GM12891 (cell line): Measurements from ENCODE around the gene DENND1A.

Experiments used
- PAX5 ChIP-seq: IDR thresholded peaks from 2 replicates; pipeline ENCODE4 v1.6.1; 2011; ENCODE audit warnings: low read length, moderate library complexity, mild to moderate bottlenecking; ENCODE audit not compliant: insufficient read depth, severe bottlenecking
- POLR2A ChIP-seq: IDR thresholded peaks from 2 replicates; pipeline ENCODE4 v1.6.1; 2011; ENCODE audit warnings: low read depth, low read length, control low read depth
- POLR2AphosphoS5 ChIP-seq: IDR thresholded peaks from 2 replicates; pipeline ENCODE4 v1.6.1; 2011; ENCODE audit warnings: low read depth, low read length, control low read depth
- POU2F2 ChIP-seq: IDR thresholded peaks from 2 replicates; pipeline ENCODE4 v1.6.1; 2011; ENCODE audit warnings: low read depth, mild to moderate bottlenecking, control low read depth, low read length, moderate library complexity
- SPI1 ChIP-seq: IDR thresholded peaks from 2 replicates; pipeline ENCODE4 v1.6.1; 2011; ENCODE audit warnings: low read depth, low read length, control low read depth
- TAF1 ChIP-seq: IDR thresholded peaks from 2 replicates; pipeline ENCODE4 v1.6.1; 2011; ENCODE audit warnings: low read depth, low read length, control low read depth

DNA sequence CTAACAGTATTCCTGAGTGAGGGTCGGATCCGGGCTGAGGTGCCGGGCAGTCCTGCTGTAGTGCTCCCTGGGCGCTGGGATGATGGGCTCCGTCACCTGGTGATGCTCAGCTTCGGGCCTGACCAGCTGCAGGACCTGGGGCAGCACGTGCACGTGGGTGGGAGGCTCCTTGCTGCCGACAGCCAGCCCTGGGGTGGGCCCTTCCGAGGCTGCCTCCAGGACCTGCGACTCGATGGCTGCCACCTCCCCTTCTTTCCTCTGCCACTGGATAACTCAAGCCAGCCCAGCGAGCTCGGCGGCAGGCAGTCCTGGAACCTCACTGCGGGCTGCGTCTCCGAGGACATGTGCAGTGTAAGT is 558.7 kb downstream of the DENND1A start:
- TF ChIP-seq POLR2A (no peak), POLR2AphosphoS5 (no peak), TAF1 (no peak), SPI1 (no peak), PAX5 (no peak), POU2F2 (no peak)
